WTC11 (cell line): ENCODE measurements around the gene SOX15.

ENCODE experiments used
- CTCF ChIP-seq: fragments of 200-600 bp; IDR thresholded peaks from 2 replicates; pipeline ENCODE4 v1.8.0; 2022; ENCODE audit warnings: antibody characterized with exemption
- E2F4 ChIP-seq: sonication (generic); formaldehyde crosslinking; IDR thresholded peaks from 2 replicates; pipeline ENCODE4 v1.8.1; 2022; ENCODE audit warnings: low read depth, mild to moderate bottlenecking, moderate library complexity, missing genetic modification reagents, borderline replicate concordance
- EMX1 ChIP-seq: fragments of 250-450 bp; sonication (Bioruptor Pico); IDR thresholded peaks from 2 replicates; pipeline ENCODE4 v1.8.0; 2021; ENCODE audit warnings: mild to moderate bottlenecking
- NFYB ChIP-seq: sonication (generic); formaldehyde crosslinking; conservative IDR thresholded peaks from 2 replicates; pipeline ENCODE4 v1.8.0; 2022; ENCODE audit warnings: low read depth, missing genetic modification reagents

- TF ChIP-seq NFYB (CRISPR knock-in tag) (no peak), EMX1 (CRISPR knock-in tag) (no peak), E2F4 (CRISPR knock-in tag) (no peak), CTCF (no peak)
Observed at GRCh38 chr17:7606280-7606679, 16.4 kb upstream of the SOX15 start.
